ENCODE data around the gene SKAP2.

Gene SKAP2

GRCh38 chr7:26729150-26729775 lies 135.1 kb downstream of the SKAP2 start:
- H3K4me3 ChIP-seq (ENCODE audit: low read depth, low read length): no peak overlapping the region
- no peak for DNase-seq (ENCODE audit: low read depth)
- TF ChIP-seq, protein P1, sequence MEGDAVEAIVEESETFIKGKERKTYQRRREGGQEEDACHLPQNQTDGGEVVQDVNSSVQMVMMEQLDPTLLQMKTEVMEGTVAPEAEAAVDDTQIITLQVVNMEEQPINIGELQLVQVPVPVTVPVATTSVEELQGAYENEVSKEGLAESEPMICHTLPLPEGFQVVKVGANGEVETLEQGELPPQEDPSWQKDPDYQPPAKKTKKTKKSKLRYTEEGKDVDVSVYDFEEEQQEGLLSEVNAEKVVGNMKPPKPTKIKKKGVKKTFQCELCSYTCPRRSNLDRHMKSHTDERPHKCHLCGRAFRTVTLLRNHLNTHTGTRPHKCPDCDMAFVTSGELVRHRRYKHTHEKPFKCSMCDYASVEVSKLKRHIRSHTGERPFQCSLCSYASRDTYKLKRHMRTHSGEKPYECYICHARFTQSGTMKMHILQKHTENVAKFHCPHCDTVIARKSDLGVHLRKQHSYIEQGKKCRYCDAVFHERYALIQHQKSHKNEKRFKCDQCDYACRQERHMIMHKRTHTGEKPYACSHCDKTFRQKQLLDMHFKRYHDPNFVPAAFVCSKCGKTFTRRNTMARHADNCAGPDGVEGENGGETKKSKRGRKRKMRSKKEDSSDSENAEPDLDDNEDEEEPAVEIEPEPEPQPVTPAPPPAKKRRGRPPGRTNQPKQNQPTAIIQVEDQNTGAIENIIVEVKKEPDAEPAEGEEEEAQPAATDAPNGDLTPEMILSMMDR (IDR thresholded peaks at IDR 0.05; ENCODE audit: low read depth, low read length, missing control alignments): no peak

DNA sequence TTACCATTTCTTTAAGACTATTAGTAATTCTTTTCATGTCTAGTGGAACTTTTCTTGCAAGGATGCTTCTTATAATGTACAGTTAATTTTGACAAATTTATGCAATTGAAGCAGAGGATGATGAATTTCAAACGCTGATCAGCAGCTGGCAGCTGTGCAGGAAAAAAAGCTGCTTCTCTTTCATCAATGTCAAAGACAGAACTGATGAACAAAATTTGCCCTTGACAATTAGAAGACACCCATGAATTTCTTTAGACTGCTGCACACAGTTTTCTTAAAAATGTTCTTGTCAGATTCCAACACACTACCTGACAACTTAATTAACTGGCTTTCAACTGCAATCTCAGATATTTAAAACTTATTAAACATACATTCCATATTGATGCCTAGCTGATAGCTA lies 138.3 kb downstream of the SKAP2 start:
- DNase-seq (ENCODE audit: low read depth): no peak
- TF ChIP-seq, protein P1 (IDR thresholded peaks at IDR 0.05; ENCODE audit: low read depth, low read length, missing control alignments): no peak
- no peak overlapping the region for H3K4me3 ChIP-seq (ENCODE audit: low read depth, low read length)

- TF ChIP-seq, protein P1 (IDR thresholded peaks at IDR 0.05; ENCODE audit: low read depth, low read length, missing control alignments): no peak
- no peak for DNase-seq (ENCODE audit: low read depth)
- H3K4me3 ChIP-seq (ENCODE audit: low read depth, low read length): no peak overlapping the region
These were observed 139.6 kb downstream of the SKAP2 start for GRCh38 chr7:26724795-26725194.

- no peak overlapping the region for H3K4me3 ChIP-seq (ENCODE audit: low read depth, low read length)
- no peak for DNase-seq (ENCODE audit: low read depth)
- TF ChIP-seq, protein P1 (IDR thresholded peaks at IDR 0.05; ENCODE audit: low read depth, low read length, missing control alignments): no peak
These were observed 141.3 kb downstream of the SKAP2 start for GRCh38 chr7:26723129-26723528.

DNA sequence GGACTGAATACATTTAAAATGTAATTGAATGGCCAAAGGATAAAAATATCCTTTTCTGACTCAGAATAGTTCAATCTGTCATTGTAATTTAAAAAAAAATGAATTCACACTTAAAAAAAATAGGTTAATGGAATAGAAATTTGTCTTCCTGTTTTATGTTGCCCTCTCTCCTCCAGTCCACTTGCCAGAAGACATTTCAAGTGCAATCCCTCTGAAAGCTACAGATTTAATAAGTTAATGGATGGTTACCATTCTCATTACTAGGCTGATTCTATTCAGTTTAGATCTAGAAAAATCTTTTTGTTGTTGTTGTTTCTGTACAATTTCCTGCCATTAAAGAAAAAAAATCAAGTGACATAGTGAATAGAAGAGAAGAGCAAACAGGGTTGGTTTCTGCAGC lies 142.9 kb downstream of the SKAP2 start:
- TF ChIP-seq, protein P1 (IDR thresholded peaks at IDR 0.05; ENCODE audit: low read depth, low read length, missing control alignments): no peak
- no peak overlapping the region for H3K4me3 ChIP-seq (ENCODE audit: low read depth, low read length)
- no peak for DNase-seq (ENCODE audit: low read depth)

- no peak for DNase-seq (ENCODE audit: low read depth)
These were observed 146.3 kb downstream of the SKAP2 start for GRCh38 chr7:26718063-26718462.

More at GRCh38 chr7:26718063-26718462, 146.3 kb downstream of the SKAP2 start:
- TF ChIP-seq, protein P1 (IDR thresholded peaks at IDR 0.05; ENCODE audit: low read depth, low read length, missing control alignments): no peak
- no peak overlapping the region for H3K4me3 ChIP-seq (ENCODE audit: low read depth, low read length)

All from GM12864 (cell line).